HG03571 (cell line): ENCODE results near the gene COL26A1.
"Not testable (repeated sequence)": the region's sequence is repeated elsewhere in the genome, so short reads cannot be mapped to it uniquely, and the experiment has no call there.

Experiments used
- ATAC-seq: cut with Tn5 transposase; IDR thresholded peaks from one replicate; pipeline ENCODE4 v1.9.1; 2021; ENCODE audit not compliant: unreplicated experiment

COL26A1 gene

GRCh38 chr7:101490439-101490838 is 127.8 kb downstream of the COL26A1 start:
- not testable (repeated sequence) for ATAC-seq

GRCh38 chr7:101491442-101491841 is 128.8 kb downstream of the COL26A1 start:
- ATAC-seq: not testable (repeated sequence)

GRCh38 chr7:101494602-101495329 is 132.1 kb downstream of the COL26A1 start:
- no peak for ATAC-seq

- ATAC-seq: no peak
These were observed 133.3 kb downstream of the COL26A1 start for GRCh38 chr7:101496017-101496416.

- no peak for ATAC-seq
These were observed 138.7 kb downstream of the COL26A1 start for GRCh38 chr7:101501351-101501750.

GRCh38 chr7:101502466-101503098 is 139.9 kb downstream of the COL26A1 start:
- ATAC-seq: no peak

GRCh38 chr7:101505510-101505909 is 142.8 kb downstream of the COL26A1 start:
- ATAC-seq: not testable (repeated sequence)

- no peak for ATAC-seq
These were observed 143.9 kb downstream of the COL26A1 start for GRCh38 chr7:101506531-101506930.

GRCh38 chr7:101507327-101507726 is 144.7 kb downstream of the COL26A1 start:
- ATAC-seq: no peak

- ATAC-seq: no peak
These were observed 145.1 kb downstream of the COL26A1 start for GRCh38 chr7:101507791-101508252.

- ATAC-seq: no peak
These were observed 147.6 kb downstream of the COL26A1 start for GRCh38 chr7:101510297-101510696.

GRCh38 chr7:101511965-101512364 is 149.3 kb downstream of the COL26A1 start:
- ATAC-seq: no peak

GRCh38 chr7:101516851-101517250 is 154.2 kb downstream of the COL26A1 start:
- ATAC-seq: no peak

- no peak for ATAC-seq
These were observed 154.6 kb downstream of the COL26A1 start for GRCh38 chr7:101517304-101517703.

- no peak for ATAC-seq
These were observed 155.7 kb downstream of the COL26A1 start for GRCh38 chr7:101518336-101518735.

GRCh38 chr7:101519324-101520023 is 156.8 kb downstream of the COL26A1 start:
- no peak for ATAC-seq

GRCh38 chr7:101521430-101521925 is 158.8 kb downstream of the COL26A1 start:
- ATAC-seq: no peak

GRCh38 chr7:101522021-101522420 is 159.3 kb downstream of the COL26A1 start:
- no peak for ATAC-seq

GRCh38 chr7:101527844-101528667 is 165.4 kb downstream of the COL26A1 start:
- ATAC-seq: no peak

- ATAC-seq: no peak
These were observed 166.9 kb downstream of the COL26A1 start for GRCh38 chr7:101529560-101529959.
